PC-9 (cell line): ENCODE results near the gene AP3S2. TPM values are rescaled to one million over a fixed set of nuclear protein-coding genes. Genes with fewer than 3 reads are reported as not detected.

ENCODE experiments used
- BruUV-seq: library from RNA; stranded (reverse); fragments of 400-500 nt; replicated peaks from 2 replicates; lab custom pipeline; 2021; lab: Mats Ljungman, UMichigan
- CTCF ChIA-PET: fragments of 300-600 bp; sonication (Branson Sonifier 250); formaldehyde crosslinking; loops from one replicate; lab custom pipeline; 2022; ENCODE audit warnings: antibody characterized with exemption; lab: Charles Lee
- POLR2A ChIA-PET: fragments of 300-600 bp; sonication (Branson Sonifier 250); formaldehyde crosslinking; loops from one replicate; lab custom pipeline; 2022; ENCODE audit warnings: antibody characterized with exemption; ENCODE audit not compliant: unreplicated experiment; lab: Charles Lee
- DNase-seq, 2 experiments: peaks; one replicate each; pipeline versions ENCODE4 v3.0.0 to v3.0.0-alpha.2; 2015 to 2022; ENCODE audit warnings: mixed read lengths in 1 of 2
- H2AFZ ChIP-seq: fragments of 200-600 bp; sonication (generic); 2 replicates; pipeline ENCODE4 v1.8.1; 2017; ENCODE audit warnings: antibody characterized with exemption
- H3F3A ChIP-seq: fragments of 200-600 bp; sonication (generic); 2 replicates; pipeline ENCODE4 v1.8.1; 2017; ENCODE audit warnings: antibody characterized with exemption, mild to moderate bottlenecking, low read depth; ENCODE audit not compliant: insufficient read depth
- H3K27ac ChIP-seq: fragments of 200-600 bp; sonication (generic); 2 replicates; pipeline ENCODE4 v1.6.1; 2016; ENCODE audit warnings: mixed run types
- H3K27me3 ChIP-seq: fragments of 200-600 bp; sonication (generic); 2 replicates; pipeline ENCODE4 v1.6.1; 2016; ENCODE audit warnings: low read depth, mixed run types; ENCODE audit not compliant: insufficient read depth
- H3K36me3 ChIP-seq: fragments of 200-600 bp; sonication (generic); 2 replicates; pipeline ENCODE4 v1.6.1; 2016; ENCODE audit warnings: low read depth, mixed run types
- H3K4me1 ChIP-seq: fragments of 200-600 bp; sonication (generic); replicated peaks from 2 replicates; pipeline ENCODE4 v1.6.1; 2016; ENCODE audit warnings: mixed run types; ENCODE audit not compliant: insufficient read depth
- H3K4me2 ChIP-seq: fragments of 200-600 bp; sonication (generic); 2 replicates; pipeline ENCODE4 v1.6.1; 2017; ENCODE audit warnings: mixed run types
- H3K4me3 ChIP-seq: fragments of 200-600 bp; sonication (generic); 2 replicates; pipeline ENCODE4 v1.6.1; 2016; ENCODE audit warnings: mixed run types
- H3K79me2 ChIP-seq: fragments of 200-600 bp; sonication (generic); 2 replicates; pipeline ENCODE4 v1.6.1; 2017; ENCODE audit warnings: low read depth, mixed run types
- H3K9me2 ChIP-seq: fragments of 200-600 bp; sonication (generic); 2 replicates; pipeline ENCODE4 v1.8.1; 2017; ENCODE audit warnings: mild to moderate bottlenecking; ENCODE audit not compliant: insufficient read depth
- H3K9me3 ChIP-seq: fragments of 200-600 bp; sonication (generic); 2 replicates; pipeline ENCODE4 v1.8.1; 2016; ENCODE audit warnings: low read depth; ENCODE audit not compliant: insufficient read depth
- H4K20me1 ChIP-seq: fragments of 200-600 bp; sonication (generic); 2 replicates; pipeline ENCODE4 v1.8.1; 2017; ENCODE audit not compliant: insufficient read depth
- EZH2 ChIP-seq: fragments of 200-600 bp; sonication (generic); IDR thresholded peaks from 2 replicates; pipeline ENCODE4 v1.8.0; 2017; ENCODE audit warnings: antibody characterized with exemption, low read depth
- intact Hi-C: fragments of 100-400 bp; cut with micrococcal nuclease; formaldehyde crosslinking; loops from one replicate; pipeline ENCODE4 v1.10.0; 2022; ENCODE audit not compliant: unreplicated experiment
- total RNA-seq: library from RNA; stranded (reverse); gene quantifications from 2 replicates; pipeline ENCODE4 v1.2.3, GENCODE V29; 2021
- TF ChIP-seq, protein P1 (sequence below): fragments of 200-600 bp; sonication (generic); conservative IDR thresholded peaks from 2 replicates; pipeline ENCODE4 v1.6.1; 2017; ENCODE audit warnings: mixed run types, antibody characterized with exemption, mild to moderate bottlenecking, moderate library complexity

AP3S2 gene
- total RNA-seq, 1 experiment from 2014 or later: 57.6 TPM

DNA sequence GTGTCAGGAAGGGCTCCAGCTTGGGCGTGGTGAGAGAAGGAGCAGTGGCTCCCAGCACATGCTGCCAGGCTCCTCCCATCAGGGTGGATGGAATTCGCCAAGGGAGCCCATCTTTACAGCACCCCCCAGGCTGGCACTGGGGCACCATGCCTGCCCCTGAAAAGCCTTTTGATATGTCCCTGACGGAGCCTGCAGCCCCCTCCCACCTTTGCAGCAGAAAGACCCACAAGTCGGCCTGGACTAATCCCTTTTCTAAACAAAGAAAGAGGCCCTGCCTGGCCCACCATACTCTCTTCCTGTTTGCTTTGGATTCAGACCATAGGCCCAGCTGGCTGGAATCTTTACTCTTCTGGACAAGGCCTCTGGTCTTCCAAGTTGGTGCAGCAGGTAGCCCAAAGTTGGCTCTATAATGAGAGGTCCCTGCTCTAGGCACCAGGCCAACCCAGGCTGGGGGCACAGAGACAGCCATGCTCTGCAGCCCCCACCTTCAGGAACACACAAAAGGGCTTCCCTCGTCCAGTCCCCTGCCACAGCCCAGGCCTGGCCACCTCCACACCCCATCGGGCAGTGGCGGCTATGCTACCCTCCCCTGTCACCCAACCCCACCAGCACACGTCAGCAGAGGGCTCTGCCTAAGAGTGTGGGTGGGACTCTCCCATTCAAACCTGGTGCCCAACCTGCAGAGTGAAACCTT lies 84.6 kb downstream of the AP3S2 start:
- no peak overlapping the region for H2AFZ ChIP-seq

DNA sequence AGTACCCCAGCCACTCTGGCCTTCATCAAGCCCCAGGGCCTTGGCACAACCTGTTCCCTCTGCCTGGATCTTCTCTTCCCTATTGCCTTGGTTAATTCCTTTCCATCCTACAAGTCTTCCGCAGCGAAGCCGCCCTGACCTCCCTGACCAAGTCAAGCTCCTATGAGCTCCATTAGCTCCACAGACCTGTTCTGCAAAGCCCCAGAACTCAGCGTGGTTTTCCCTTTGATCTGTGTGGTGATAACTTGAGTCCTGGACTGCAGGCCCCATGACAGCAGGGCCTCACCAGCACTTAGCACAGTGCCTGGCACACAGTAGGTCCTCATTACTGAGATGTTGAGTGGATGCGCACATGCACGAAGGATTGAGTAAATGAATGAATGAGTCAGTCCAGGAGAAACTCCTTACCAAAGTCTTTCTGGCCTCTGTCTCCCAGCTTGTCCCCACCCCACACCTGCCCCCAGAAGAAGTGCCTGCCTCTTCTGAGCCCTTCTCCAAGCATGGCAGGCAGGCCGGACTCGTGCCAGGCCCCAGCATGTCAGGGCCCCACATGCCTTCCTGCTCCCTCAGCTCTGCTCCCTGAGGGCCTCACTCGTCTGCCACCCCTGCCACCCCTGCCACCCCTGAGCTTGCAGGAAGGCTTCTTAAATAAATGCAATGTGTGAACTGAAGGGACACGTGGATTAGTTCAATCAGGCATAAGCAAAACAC lies 85.5 kb downstream of the AP3S2 start:
- H4K20me1 ChIP-seq: peaks cover 31% of the 10 kb centered on the region; the same call in 1 of the 2 replicates
- peaks cover 23% of the 10 kb centered on the region; the same call in 1 of the 2 replicates for H3K36me3 ChIP-seq
- no peaks in the 10 kb centered on the region for H3K9me3 ChIP-seq
- no peaks in the 10 kb centered on the region for H3K27me3 ChIP-seq
- H2AFZ ChIP-seq: no peak overlapping the region
- BruUV-seq: no TSS peak
- no peak overlapping the region for H3K4me3 ChIP-seq
- 0 out of 2 replicates have a peak overlapping the region, but pooled peaks have one; percentile 16 for H3K27ac ChIP-seq
- intact Hi-C loops: no loop called here
- CTCF ChIA-PET: no interaction called here
- DNase-seq: no peak
- no peak for TF ChIP-seq EZH2
- TF ChIP-seq, protein P1, sequence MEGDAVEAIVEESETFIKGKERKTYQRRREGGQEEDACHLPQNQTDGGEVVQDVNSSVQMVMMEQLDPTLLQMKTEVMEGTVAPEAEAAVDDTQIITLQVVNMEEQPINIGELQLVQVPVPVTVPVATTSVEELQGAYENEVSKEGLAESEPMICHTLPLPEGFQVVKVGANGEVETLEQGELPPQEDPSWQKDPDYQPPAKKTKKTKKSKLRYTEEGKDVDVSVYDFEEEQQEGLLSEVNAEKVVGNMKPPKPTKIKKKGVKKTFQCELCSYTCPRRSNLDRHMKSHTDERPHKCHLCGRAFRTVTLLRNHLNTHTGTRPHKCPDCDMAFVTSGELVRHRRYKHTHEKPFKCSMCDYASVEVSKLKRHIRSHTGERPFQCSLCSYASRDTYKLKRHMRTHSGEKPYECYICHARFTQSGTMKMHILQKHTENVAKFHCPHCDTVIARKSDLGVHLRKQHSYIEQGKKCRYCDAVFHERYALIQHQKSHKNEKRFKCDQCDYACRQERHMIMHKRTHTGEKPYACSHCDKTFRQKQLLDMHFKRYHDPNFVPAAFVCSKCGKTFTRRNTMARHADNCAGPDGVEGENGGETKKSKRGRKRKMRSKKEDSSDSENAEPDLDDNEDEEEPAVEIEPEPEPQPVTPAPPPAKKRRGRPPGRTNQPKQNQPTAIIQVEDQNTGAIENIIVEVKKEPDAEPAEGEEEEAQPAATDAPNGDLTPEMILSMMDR: no peak
- H3K4me2 ChIP-seq: no peak overlapping the region
- H3F3A ChIP-seq: peaks cover 14% of the 10 kb centered on the region; the same call in 1 of the 2 replicates
- peaks cover 37% of the 10 kb centered on the region for H3K4me1 ChIP-seq
- H3K79me2 ChIP-seq: peaks cover 73% of the 10 kb centered on the region
- POLR2A ChIA-PET: interaction anchor here (0.6 kb wide), 1 partner anchor 29 kb away, joined by 4 read pairs; no protein-coding TSS in a partner anchor
- no peaks in the 10 kb centered on the region for H3K9me2 ChIP-seq

More for the DNA sequence above, 84.6 kb downstream of the AP3S2 start:
- H3F3A ChIP-seq: peaks cover 14% of the 10 kb centered on the region; the same call in 1 of the 2 replicates
- ChIA-PET CTCF (no interaction called here), POLR2A (no interaction called here)
- H3K4me1 ChIP-seq: peaks cover 41% of the 10 kb centered on the region
- no peak overlapping the region for H3K4me2 ChIP-seq
- no peak overlapping the region for H3K4me3 ChIP-seq
- TF ChIP-seq EZH2: no peak
- TF ChIP-seq, protein P1: no peak
- H3K9me3 ChIP-seq: no peaks in the 10 kb centered on the region
- no peaks in the 10 kb centered on the region for H3K9me2 ChIP-seq
- peaks cover 82% of the 10 kb centered on the region for H3K79me2 ChIP-seq
- no TSS peak for BruUV-seq
- peaks cover 22% of the 10 kb centered on the region; the same call in 1 of the 2 replicates for H3K36me3 ChIP-seq
- no peaks in the 10 kb centered on the region for H3K27me3 ChIP-seq
- peaks cover 31% of the 10 kb centered on the region for H4K20me1 ChIP-seq
- intact Hi-C loops: no loop called here
- H3K27ac ChIP-seq: no peak overlapping the region; the same call in 1 of the 2 replicates
- no peak for DNase-seq

DNA sequence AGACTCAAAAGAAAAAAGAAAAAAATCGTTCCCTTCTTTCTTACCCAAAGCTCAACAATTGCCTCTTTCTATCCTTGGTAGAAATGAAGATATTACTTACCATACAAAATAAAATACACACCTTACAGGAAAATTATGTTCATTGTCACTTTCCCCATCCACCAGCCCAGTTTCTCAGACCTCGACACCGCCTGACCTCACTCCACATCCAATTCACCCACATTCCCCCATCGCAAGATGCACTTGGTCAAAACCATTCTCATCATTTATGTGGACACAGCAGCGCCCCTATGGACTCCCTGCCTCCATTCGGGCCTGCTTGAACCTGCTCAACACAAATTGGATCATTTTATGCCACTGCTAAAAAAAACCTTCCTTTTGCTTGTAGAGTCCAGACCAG lies 86.1 kb downstream of the AP3S2 start:
- H3F3A ChIP-seq: peaks cover 11% of the 10 kb centered on the region; the same call in 1 of the 2 replicates
- TF ChIP-seq, protein P1: no peak
- no peak for TF ChIP-seq EZH2
- H3K4me1 ChIP-seq: peaks cover 30% of the 10 kb centered on the region
- no peak for DNase-seq
- no TSS peak for BruUV-seq
- H3K27ac ChIP-seq: 0 out of 2 replicates have a peak overlapping the region, but pooled peaks have one; percentile 16
- intact Hi-C loops: no loop called here
- H3K27me3 ChIP-seq: no peaks in the 10 kb centered on the region
- peaks cover 21% of the 10 kb centered on the region; the same call in 1 of the 2 replicates for H3K36me3 ChIP-seq
- H4K20me1 ChIP-seq: peaks cover 31% of the 10 kb centered on the region; the same call in 1 of the 2 replicates
- H2AFZ ChIP-seq: no peak overlapping the region
- no peak overlapping the region for H3K4me2 ChIP-seq
- H3K79me2 ChIP-seq: peaks cover 66% of the 10 kb centered on the region
- CTCF ChIA-PET: no interaction called here
- no peak overlapping the region for H3K4me3 ChIP-seq
- no peaks in the 10 kb centered on the region for H3K9me3 ChIP-seq
- H3K9me2 ChIP-seq: no peaks in the 10 kb centered on the region
- POLR2A ChIA-PET: interaction anchor here (0.7 kb wide), 1 partner anchor 29 kb away, joined by 5 read pairs; no protein-coding TSS in a partner anchor
